Breast epithelium (tissue), 3 donors: Measurements from ENCODE around the gene UTP18.
"Not testable (repeated sequence)": the region's sequence is repeated elsewhere in the genome, so short reads cannot be mapped to it uniquely, and the experiment has no call there.

Source experiments
- POLR2A ChIP-seq: fragments of 450-650 bp; IDR thresholded peaks from one replicate; pipeline ENCODE4 v1.6.1; 2016; ENCODE audit warnings: antibody characterized with exemption, mild to moderate bottlenecking, moderate library complexity
- TF ChIP-seq, protein P1 (sequence below), 3 donors: fragments of 450-650 bp; IDR thresholded peaks; one replicate each; pipeline ENCODE4 v1.5.1; 2016 to 2017; ENCODE audit warnings: antibody characterized with exemption in 3 of 3, mild to moderate bottlenecking in 3 of 3, moderate library complexity in 3 of 3

DNA sequence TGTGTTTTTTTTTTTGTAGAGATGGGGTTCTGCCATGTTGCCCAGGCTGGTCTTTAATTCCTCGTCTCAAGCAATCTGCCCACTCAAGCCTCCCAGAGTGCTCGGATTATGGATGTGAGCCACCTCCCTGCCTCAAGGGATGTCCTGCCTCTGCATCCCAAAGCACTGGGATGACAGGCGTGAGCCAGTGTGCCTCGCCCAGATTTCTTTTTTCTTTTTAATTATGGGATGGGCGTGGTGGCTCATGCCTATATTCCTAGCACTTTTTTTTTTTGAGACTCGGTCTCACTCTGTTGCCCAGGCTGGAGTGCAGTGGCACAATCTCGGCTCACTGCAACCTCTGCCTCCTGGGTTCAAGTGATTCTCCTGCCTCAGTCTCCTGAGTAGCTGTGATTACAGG lies 34.8 kb upstream of the UTP18 start:
- not testable (repeated sequence) for TF ChIP-seq POLR2A
- TF ChIP-seq, protein P1, sequence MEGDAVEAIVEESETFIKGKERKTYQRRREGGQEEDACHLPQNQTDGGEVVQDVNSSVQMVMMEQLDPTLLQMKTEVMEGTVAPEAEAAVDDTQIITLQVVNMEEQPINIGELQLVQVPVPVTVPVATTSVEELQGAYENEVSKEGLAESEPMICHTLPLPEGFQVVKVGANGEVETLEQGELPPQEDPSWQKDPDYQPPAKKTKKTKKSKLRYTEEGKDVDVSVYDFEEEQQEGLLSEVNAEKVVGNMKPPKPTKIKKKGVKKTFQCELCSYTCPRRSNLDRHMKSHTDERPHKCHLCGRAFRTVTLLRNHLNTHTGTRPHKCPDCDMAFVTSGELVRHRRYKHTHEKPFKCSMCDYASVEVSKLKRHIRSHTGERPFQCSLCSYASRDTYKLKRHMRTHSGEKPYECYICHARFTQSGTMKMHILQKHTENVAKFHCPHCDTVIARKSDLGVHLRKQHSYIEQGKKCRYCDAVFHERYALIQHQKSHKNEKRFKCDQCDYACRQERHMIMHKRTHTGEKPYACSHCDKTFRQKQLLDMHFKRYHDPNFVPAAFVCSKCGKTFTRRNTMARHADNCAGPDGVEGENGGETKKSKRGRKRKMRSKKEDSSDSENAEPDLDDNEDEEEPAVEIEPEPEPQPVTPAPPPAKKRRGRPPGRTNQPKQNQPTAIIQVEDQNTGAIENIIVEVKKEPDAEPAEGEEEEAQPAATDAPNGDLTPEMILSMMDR (IDR thresholded peaks at IDR 0.05): not testable (repeated sequence)
